Measurements from ENCODE around the gene CAMK1G. TPM values are rescaled to one million over a fixed set of nuclear protein-coding genes. Genes with fewer than 3 reads are reported as not detected.

Gene CAMK1G
- total and polyA plus RNA-seq, 2 donors, result 0.14 to 0.27 TPM

DNA sequence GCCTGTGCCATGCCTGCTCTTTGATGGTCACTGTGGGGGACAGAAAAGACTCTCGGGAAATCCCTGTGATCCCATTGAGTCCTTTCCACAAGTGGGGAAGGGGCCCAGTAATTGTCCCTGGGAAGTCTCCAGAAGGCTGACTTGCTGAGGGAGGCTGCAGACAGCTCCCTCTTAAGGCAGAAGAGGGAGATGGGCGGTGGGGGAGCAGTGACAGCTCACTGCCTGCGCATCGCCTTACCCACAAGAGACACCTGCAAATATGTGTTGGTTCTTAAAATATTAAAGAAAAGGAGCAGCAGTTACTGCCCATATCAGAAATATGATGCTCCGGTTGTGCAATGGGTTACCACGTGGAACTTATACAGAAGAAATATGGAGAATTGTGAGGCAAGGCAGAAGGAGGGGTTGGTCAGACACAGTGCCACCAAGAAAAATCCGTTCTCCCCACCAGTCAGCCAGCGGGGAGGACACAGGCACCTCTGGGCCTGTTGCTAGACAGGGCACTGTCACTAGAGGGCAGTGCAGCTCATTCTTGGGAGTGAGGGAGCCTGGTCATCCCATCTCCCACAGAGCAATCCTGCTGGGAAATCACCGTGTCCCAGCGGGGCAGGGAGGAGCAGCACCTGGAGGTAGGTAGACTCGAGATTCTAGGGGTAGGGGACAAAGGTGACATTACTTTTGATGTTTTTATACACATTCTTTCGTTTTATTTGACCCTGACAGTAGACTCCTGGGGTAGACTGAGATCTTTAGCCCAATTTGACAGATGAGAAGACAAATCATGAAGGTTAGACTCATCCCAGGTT lies 6.9 kb upstream of the CAMK1G start:
- WGBS, result 28% methylated on average over 12 of the region's 12 CpGs
- DNase-seq (ENCODE audit: low read depth in 6 of 9, low spot score in 9 of 9), result peak in 7 of 9 donors; percentile 7 to 53 (median 34)
- Histone ChIP-seq H3K4me3 (ENCODE audit: low read length in 2 of 2) (no peak overlapping the region), H3K9me3 (ENCODE audit: control insufficient read depth in 2 of 2, insufficient read depth in 1 of 2, low read length in 1 of 2) (no peaks in the 10 kb centered on the region), H3K27me3 (ENCODE audit: control insufficient read depth in 2 of 2, insufficient read depth in 1 of 2, low read length in 1 of 2) (peaks cover 3 to 6% of the 10 kb centered on the region in 2 donors), H3K4me1 (ENCODE audit: control insufficient read depth in 2 of 2, insufficient read depth in 2 of 2, low read length in 2 of 2) (no peaks in the 10 kb centered on the region), H3K36me3 (ENCODE audit: control insufficient read depth in 2 of 2, insufficient read depth in 2 of 2, low read length in 1 of 2) (no peaks in the 10 kb centered on the region), H3K27ac (ENCODE audit: low read depth in 1 of 2, low read length in 1 of 2) (no peak overlapping the region)

DNA sequence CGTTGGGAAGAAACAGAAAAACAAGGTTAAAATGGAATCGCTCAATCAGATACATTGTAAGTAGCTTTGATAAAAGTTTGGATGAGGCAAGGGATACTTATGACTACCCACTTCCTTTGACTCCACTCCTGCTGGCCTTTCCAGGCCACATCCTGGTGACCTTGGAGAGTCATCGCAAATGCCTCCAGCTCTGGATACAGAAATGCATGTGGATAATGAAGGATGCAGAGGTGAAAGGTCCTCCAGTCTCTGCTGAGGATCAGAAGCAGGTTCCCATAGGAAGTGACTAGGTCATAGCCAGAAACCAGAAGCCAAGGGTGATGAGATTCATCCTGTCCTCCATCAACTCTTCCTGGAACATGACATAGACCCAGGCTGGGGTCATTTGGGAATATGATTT lies 6.2 kb upstream of the CAMK1G start:
- H3K27me3 ChIP-seq (ENCODE audit: control insufficient read depth in 2 of 2, insufficient read depth in 1 of 2, low read length in 1 of 2), result peaks cover 3 to 7% of the 10 kb centered on the region in 2 donors

DNA sequence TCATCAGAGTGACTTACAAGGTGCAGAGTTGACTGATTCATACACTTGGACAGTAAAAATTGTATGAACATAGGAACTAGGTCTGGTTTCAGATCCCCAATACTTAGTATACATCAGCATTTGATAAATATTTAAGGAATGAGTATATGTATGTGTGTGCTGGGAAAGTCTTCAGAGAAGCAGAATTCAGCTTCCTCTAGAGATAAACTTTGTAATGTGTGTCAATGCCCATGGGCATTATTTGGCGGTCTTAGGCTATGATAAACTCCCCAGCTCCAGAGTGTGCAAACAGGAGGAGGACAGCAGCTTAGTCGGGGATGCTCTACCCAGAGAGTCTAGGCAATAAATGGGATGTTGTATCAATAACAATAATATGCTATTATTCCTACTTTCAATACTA lies 2.9 kb upstream of the CAMK1G start:
- DNase-seq (ENCODE audit: low read depth in 6 of 9, low spot score in 9 of 9), result no peak
- Histone ChIP-seq H3K27ac (ENCODE audit: low read depth in 1 of 2, low read length in 1 of 2) (no peak overlapping the region), H3K27me3 (ENCODE audit: control insufficient read depth in 2 of 2, insufficient read depth in 1 of 2, low read length in 1 of 2) (peaks cover 10 to 32% of the 10 kb centered on the region in 2 donors), H3K4me3 (ENCODE audit: low read length in 2 of 2) (no peak overlapping the region), H3K36me3 (ENCODE audit: control insufficient read depth in 2 of 2, insufficient read depth in 2 of 2, low read length in 1 of 2) (no peaks in the 10 kb centered on the region), H3K4me1 (ENCODE audit: control insufficient read depth in 2 of 2, insufficient read depth in 2 of 2, low read length in 2 of 2) (no peaks in the 10 kb centered on the region), H3K9me3 (ENCODE audit: control insufficient read depth in 2 of 2, insufficient read depth in 1 of 2, low read length in 1 of 2) (no peaks in the 10 kb centered on the region)
- 94% methylated on average over 2 of the region's 2 CpGs for whole genome bisulfite sequencing

More for the DNA sequence above, 6.2 kb upstream of the CAMK1G start:
- DNase-seq (ENCODE audit: low read depth in 6 of 9, low spot score in 9 of 9), result no peak
- 97% methylated on average over 3 of the region's 3 CpGs for WGBS
- Histone ChIP-seq H3K4me1 (ENCODE audit: control insufficient read depth in 2 of 2, insufficient read depth in 2 of 2, low read length in 2 of 2) (no peaks in the 10 kb centered on the region), H3K9me3 (ENCODE audit: control insufficient read depth in 2 of 2, insufficient read depth in 1 of 2, low read length in 1 of 2) (no peaks in the 10 kb centered on the region), H3K27ac (ENCODE audit: low read depth in 1 of 2, low read length in 1 of 2) (no peak overlapping the region), H3K4me3 (ENCODE audit: low read length in 2 of 2) (no peak overlapping the region), H3K36me3 (ENCODE audit: control insufficient read depth in 2 of 2, insufficient read depth in 2 of 2, low read length in 1 of 2) (no peaks in the 10 kb centered on the region)

DNA sequence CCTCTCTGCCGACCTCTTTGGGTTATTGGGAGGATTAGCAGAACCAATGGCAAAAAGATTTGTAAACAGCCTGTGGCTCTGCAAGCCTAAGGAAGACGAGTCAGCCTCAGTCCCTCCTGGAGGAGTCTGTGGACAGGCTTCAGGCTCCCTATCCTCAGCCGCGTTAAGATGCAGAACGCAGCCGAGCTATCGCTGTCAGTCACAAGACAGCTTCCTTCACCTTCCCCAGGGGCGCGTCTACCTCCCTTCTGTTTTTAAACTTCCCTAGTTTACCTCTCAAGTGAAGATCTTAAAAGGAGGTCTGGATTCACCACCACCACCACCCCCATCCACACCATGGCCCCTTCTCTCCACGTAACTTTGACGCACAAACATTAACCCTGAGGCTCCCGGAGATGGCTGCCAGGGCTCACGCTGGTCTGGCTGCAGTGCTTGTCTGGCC lies 738 bp downstream of the CAMK1G start:
- no peak overlapping the region for H3K4me3 ChIP-seq (ENCODE audit: low read length in 2 of 2)

DNA sequence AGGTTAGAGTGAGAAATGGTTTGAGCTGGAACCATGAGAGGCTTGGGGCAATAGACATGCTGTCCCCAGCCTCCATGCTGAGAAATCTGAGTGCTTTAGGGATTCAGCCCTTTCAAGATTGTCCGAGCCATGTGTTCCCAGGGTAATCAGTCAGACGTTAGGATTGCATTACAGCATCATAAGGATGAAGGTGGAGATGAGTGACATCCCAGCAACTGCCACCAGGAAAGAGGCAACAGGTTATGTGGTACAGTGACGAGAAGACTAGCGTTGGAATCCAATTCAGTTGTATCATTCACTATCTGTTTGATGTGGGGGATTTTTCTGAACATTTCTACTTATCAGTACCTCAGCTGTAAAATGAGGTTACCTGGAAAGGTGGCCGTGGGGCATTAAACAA lies 1.7 kb downstream of the CAMK1G start:
- Histone ChIP-seq H3K4me1 (ENCODE audit: control insufficient read depth in 2 of 2, insufficient read depth in 2 of 2, low read length in 2 of 2) (peaks cover 0 to 2% of the 10 kb centered on the region in 2 donors), H3K36me3 (ENCODE audit: control insufficient read depth in 2 of 2, insufficient read depth in 2 of 2, low read length in 1 of 2) (no peaks in the 10 kb centered on the region), H3K27me3 (ENCODE audit: control insufficient read depth in 2 of 2, insufficient read depth in 1 of 2, low read length in 1 of 2) (peaks cover 18 to 51% of the 10 kb centered on the region in 2 donors), H3K4me3 (ENCODE audit: low read length in 2 of 2) (no peak overlapping the region), H3K9me3 (ENCODE audit: control insufficient read depth in 2 of 2, insufficient read depth in 1 of 2, low read length in 1 of 2) (no peaks in the 10 kb centered on the region), H3K27ac (ENCODE audit: low read depth in 1 of 2, low read length in 1 of 2) (no peak overlapping the region)
- 63% methylated on average over 5 of the region's 5 CpGs for WGBS
- DNase-seq (ENCODE audit: low read depth in 6 of 9, low spot score in 9 of 9), result no peak

More for the DNA sequence above, 738 bp downstream of the CAMK1G start:
- Histone ChIP-seq H3K27me3 (ENCODE audit: control insufficient read depth in 2 of 2, insufficient read depth in 1 of 2, low read length in 1 of 2) (peaks cover 18 to 48% of the 10 kb centered on the region in 2 donors), H3K9me3 (ENCODE audit: control insufficient read depth in 2 of 2, insufficient read depth in 1 of 2, low read length in 1 of 2) (no peaks in the 10 kb centered on the region), H3K36me3 (ENCODE audit: control insufficient read depth in 2 of 2, insufficient read depth in 2 of 2, low read length in 1 of 2) (no peaks in the 10 kb centered on the region), H3K27ac (ENCODE audit: low read depth in 1 of 2, low read length in 1 of 2) (no peak overlapping the region), H3K4me1 (ENCODE audit: control insufficient read depth in 2 of 2, insufficient read depth in 2 of 2, low read length in 2 of 2) (peaks cover 0 to 2% of the 10 kb centered on the region in 2 donors)
- WGBS, result 44% methylated on average over 13 of the region's 13 CpGs
- no peak for DNase-seq (ENCODE audit: low read depth in 6 of 9, low spot score in 9 of 9)

DNA sequence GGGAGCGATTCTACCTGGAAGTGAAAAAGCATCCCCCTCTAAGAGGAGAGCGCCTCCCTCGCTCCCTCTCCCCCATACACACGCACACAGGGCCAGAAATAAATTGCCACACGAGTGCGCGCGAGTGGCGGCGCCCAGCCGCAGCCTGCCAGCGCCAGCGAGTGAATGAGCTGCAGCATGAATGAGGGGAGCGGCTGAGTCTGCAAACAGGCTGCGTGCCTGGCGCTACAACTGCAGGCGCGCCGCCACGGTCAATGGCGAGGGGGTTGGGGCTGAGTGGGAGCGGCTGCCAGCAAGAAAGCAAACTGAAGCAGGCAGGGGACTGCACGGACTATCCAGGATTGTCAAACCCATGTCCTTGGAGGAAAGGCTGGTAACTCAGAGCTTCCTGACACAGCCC lies 2.2 kb downstream of the CAMK1G start:
- peaks cover 18 to 53% of the 10 kb centered on the region in 2 donors for H3K27me3 ChIP-seq (ENCODE audit: control insufficient read depth in 2 of 2, insufficient read depth in 1 of 2, low read length in 1 of 2)
- 2% methylated on average over 23 of the region's 23 CpGs for WGBS

DNA sequence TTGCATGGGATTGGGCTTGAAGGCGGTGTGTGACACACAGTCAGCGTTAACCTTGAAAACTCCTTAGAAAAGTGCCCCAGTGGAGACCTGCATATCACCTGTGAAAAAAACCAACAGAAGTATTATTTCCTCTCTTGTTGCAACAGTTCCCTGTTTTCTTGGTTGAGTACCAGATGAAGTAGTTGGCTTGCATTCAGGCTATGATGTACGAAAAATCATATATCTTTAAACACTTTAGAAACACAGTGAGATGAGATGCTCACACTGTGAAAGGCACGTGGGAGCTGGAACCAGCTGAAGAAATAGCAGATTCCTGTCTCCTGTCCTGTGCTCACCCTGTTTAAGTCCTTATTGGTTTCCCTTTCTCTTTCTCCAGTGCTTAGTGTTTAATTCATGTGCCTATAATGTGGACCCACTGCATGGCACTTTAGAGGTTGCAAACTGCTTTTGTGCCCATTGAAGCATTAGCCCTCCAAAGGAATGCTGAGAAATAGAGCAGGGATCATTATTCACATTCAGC lies 2.8 kb downstream of the CAMK1G start:
- Histone ChIP-seq H3K36me3 (ENCODE audit: control insufficient read depth in 2 of 2, insufficient read depth in 2 of 2, low read length in 1 of 2) (no peaks in the 10 kb centered on the region), H3K9me3 (ENCODE audit: control insufficient read depth in 2 of 2, insufficient read depth in 1 of 2, low read length in 1 of 2) (no peaks in the 10 kb centered on the region), H3K4me3 (ENCODE audit: low read length in 2 of 2) (no peak overlapping the region), H3K27ac (ENCODE audit: low read depth in 1 of 2, low read length in 1 of 2) (no peak overlapping the region), H3K27me3 (ENCODE audit: control insufficient read depth in 2 of 2, insufficient read depth in 1 of 2, low read length in 1 of 2) (peaks cover 18 to 55% of the 10 kb centered on the region in 2 donors), H3K4me1 (ENCODE audit: control insufficient read depth in 2 of 2, insufficient read depth in 2 of 2, low read length in 2 of 2) (peaks cover 0 to 2% of the 10 kb centered on the region in 2 donors)
- 58% methylated on average over 4 of the region's 4 CpGs for WGBS
- DNase-seq (ENCODE audit: low read depth in 6 of 9, low spot score in 9 of 9), result no peak

More for the DNA sequence above, 2.2 kb downstream of the CAMK1G start:
- no peak for DNase-seq (ENCODE audit: low read depth in 6 of 9, low spot score in 9 of 9)
- peaks cover 0 to 2% of the 10 kb centered on the region in 2 donors for H3K4me1 ChIP-seq (ENCODE audit: control insufficient read depth in 2 of 2, insufficient read depth in 2 of 2, low read length in 2 of 2)
- no peak overlapping the region for H3K4me3 ChIP-seq (ENCODE audit: low read length in 2 of 2)
- H3K9me3 ChIP-seq (ENCODE audit: control insufficient read depth in 2 of 2, insufficient read depth in 1 of 2, low read length in 1 of 2), result no peaks in the 10 kb centered on the region
- no peak overlapping the region for H3K27ac ChIP-seq (ENCODE audit: low read depth in 1 of 2, low read length in 1 of 2)
- H3K36me3 ChIP-seq (ENCODE audit: control insufficient read depth in 2 of 2, insufficient read depth in 2 of 2, low read length in 1 of 2), result no peaks in the 10 kb centered on the region

DNA sequence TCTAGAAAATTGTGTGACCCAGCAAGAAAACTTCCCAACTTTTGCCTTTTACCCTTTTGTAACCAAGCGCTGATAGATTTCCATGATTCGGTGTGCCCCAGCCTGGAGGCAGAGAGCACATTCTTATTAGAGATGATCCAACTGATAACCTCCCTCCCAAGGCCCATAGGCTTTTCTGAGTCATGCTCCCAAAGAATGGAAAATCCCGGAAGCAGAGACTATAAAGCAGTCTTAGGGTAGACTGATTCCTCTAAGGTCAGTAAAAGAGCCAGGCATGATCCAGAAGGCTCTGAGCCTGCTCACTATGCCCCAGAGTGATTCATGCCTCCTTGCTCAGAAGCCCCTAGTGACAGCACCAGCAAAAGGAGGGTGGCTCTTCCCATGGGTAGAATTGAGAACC lies 4.3 kb downstream of the CAMK1G start:
- DNase-seq (ENCODE audit: low read depth in 6 of 9, low spot score in 9 of 9), result no peak
- Histone ChIP-seq H3K36me3 (ENCODE audit: control insufficient read depth in 2 of 2, insufficient read depth in 2 of 2, low read length in 1 of 2) (no peaks in the 10 kb centered on the region), H3K27me3 (ENCODE audit: control insufficient read depth in 2 of 2, insufficient read depth in 1 of 2, low read length in 1 of 2) (peaks cover 18 to 49% of the 10 kb centered on the region in 2 donors), H3K27ac (ENCODE audit: low read depth in 1 of 2, low read length in 1 of 2) (no peak overlapping the region), H3K9me3 (ENCODE audit: control insufficient read depth in 2 of 2, insufficient read depth in 1 of 2, low read length in 1 of 2) (no peaks in the 10 kb centered on the region), H3K4me1 (ENCODE audit: control insufficient read depth in 2 of 2, insufficient read depth in 2 of 2, low read length in 2 of 2) (peaks cover 0 to 2% of the 10 kb centered on the region in 2 donors), H3K4me3 (ENCODE audit: low read length in 2 of 2) (no peak overlapping the region)
- 95% methylated on average over 3 of the region's 3 CpGs for WGBS

DNA sequence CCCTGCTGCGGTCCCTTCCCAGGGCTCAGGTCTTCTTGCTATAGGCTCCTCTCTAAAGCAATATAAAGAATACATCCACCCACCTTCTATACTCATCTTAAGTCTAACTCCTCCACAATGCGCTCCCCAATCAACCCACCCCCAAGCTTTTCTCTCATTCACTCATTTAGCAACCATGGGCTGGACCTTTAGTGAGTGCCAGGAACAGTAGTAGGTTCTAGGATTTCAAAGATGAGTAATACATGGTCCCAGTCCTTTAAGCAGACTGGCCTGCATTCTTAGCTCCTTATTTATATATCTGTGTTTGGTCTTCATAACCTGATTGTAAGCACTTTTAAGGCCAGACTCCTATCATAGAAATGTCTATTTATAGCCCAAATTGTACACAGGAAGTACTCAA lies 5.9 kb downstream of the CAMK1G start:
- Histone ChIP-seq H3K27me3 (ENCODE audit: control insufficient read depth in 2 of 2, insufficient read depth in 1 of 2, low read length in 1 of 2) (peaks cover 18 to 35% of the 10 kb centered on the region in 2 donors), H3K4me3 (ENCODE audit: low read length in 2 of 2) (no peak overlapping the region), H3K36me3 (ENCODE audit: control insufficient read depth in 2 of 2, insufficient read depth in 2 of 2, low read length in 1 of 2) (no peaks in the 10 kb centered on the region), H3K9me3 (ENCODE audit: control insufficient read depth in 2 of 2, insufficient read depth in 1 of 2, low read length in 1 of 2) (no peaks in the 10 kb centered on the region), H3K4me1 (ENCODE audit: control insufficient read depth in 2 of 2, insufficient read depth in 2 of 2, low read length in 2 of 2) (peaks cover 0 to 2% of the 10 kb centered on the region in 2 donors), H3K27ac (ENCODE audit: low read depth in 1 of 2, low read length in 1 of 2) (no peak overlapping the region)
- DNase-seq (ENCODE audit: low read depth in 6 of 9, low spot score in 9 of 9), result no peak
- 99% methylated on average over 2 of the region's 2 CpGs for whole genome bisulfite sequencing

Data from thymus (tissue), 11 donors.